ENCODE measurements around the gene PHAF1.

- TF ChIP-seq EZH2phosphoT487 (IDR thresholded peaks at IDR 0.05; ENCODE audit: insufficient read depth, low read depth) (no peak), EZH2 (IDR thresholded peaks at IDR 0.05; ENCODE audit: insufficient read depth, poor library complexity, severe bottlenecking) (no peak)
These were observed 80.3 kb downstream of the PHAF1 start, which contains the start of gene EXOC3L1 for GRCh38 chr16:67190041-67190440.

Data from GM23248 (cell line).